Non-pigmented ciliary epithelial cell (primary cell): ENCODE data around the gene DNAJC4.
A peak's percentile ranks its signal among the peaks of the same experiment; 100 is the strongest.
"Not testable (repeated sequence)": the region's sequence is repeated elsewhere in the genome, so short reads cannot be mapped to it uniquely, and the experiment has no call there.

ENCODE experiments used
- DNase-seq: peaks from one replicate; pipeline ENCODE4 v3.0.0-alpha.2; 2010; ENCODE audit warnings: low read depth

DNAJC4 gene

DNA sequence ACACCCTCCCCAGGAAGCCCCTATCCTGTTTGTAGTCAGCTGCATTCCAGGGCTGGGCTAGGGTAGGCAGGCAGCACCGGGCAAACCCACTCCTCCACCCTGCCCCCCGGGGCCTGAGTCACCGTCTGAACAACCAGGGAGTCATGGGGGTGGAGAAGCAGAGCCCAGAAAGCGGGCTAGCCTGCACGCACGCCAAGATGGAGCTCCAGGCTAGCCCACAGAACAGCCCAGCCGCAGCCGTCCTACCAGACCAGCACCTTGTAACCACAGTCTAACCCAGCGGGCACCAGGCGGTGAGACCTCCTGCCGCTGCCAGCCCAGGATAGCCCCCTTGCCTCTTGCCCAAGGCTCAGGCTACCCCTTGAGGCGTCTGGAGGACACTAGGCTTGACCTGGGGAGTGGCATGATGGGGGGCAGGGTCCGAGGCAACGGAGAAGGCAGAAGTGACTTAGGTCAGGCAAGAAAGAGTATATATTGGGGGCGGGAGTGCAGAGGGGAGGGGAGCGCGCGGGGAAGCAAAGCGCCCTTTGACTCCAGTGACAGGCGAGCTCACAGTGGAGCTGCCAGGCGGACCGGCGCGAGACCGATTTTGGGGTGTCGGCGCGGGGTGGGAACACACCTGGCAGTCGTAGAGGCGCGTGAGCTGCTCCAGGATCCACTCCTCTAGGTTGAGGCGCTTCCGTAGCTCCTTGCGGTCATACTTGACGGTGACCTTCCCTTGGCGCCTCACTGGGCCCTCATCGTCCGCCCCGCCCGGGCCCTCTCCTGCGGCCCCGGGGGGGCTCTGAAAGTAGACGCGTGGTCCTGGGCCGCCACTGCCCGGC is 15.7 kb downstream of the DNAJC4 start:
- peak; percentile 54 for DNase-seq

DNA sequence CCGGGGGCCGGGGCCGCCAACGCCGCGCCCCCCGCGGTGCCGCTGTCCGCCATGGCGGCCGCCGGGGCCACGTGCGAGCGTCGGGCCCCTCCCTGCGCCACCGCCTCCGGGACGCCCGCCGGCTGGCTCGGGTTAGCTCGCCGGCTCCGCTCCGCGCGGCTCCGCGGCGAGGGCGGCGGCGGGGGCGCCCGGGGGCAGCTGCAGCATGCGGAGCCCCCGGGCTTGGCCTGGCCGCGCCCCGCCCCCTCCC is 16.2 kb downstream of the DNAJC4 start:
- DNase-seq, result not testable (repeated sequence)

DNA sequence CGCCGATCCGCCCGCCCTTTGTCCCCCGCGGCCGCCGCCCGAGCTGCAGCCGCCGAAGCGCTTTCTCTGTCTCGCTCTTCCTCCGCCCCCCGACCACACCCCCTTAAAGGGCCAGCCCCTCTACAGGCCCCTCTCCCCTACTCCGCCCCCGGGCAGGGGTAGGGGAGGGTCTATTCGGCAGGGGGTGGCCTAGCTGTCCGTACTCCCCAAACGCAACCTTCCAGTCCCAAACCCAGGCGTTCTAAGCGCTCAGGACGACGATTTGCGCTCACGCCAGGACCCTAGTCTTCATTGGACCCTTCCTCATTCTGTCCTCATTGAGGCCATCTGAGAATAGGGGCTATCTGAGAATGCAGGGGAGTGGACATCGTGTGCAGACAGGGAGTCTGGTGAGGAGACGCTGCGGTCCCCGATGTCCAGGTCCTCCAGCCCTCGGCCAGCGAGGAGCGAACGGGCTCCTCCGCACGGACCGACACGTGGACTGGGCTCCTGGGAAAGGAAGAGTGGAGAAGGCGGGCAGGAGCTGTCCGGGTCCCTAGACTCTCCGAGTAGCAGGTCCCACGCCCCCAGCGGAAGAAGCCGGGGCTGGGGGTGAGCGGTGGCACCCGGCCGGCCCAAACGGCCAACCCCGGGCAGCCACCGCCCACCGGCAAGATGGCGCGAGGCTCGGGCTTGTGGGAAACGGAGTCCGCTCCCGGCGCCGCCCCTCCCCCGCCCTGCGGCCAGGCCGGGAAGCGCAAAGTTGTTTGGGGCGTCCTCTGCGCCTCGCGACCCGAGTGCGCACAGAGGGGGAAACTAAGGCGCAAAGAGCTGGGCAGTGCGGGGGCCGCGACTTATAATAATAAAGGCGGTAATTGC is 16.8 kb downstream of the DNAJC4 start, which contains the start of gene PPP1R14B:
Gene PPP1R14B, minus strand, starts transcription at position 73 of the 858 bp plus-strand sequence. CDS start 270 bp downstream, outside the sequence.
- peak; percentile 37 for DNase-seq

DNA sequence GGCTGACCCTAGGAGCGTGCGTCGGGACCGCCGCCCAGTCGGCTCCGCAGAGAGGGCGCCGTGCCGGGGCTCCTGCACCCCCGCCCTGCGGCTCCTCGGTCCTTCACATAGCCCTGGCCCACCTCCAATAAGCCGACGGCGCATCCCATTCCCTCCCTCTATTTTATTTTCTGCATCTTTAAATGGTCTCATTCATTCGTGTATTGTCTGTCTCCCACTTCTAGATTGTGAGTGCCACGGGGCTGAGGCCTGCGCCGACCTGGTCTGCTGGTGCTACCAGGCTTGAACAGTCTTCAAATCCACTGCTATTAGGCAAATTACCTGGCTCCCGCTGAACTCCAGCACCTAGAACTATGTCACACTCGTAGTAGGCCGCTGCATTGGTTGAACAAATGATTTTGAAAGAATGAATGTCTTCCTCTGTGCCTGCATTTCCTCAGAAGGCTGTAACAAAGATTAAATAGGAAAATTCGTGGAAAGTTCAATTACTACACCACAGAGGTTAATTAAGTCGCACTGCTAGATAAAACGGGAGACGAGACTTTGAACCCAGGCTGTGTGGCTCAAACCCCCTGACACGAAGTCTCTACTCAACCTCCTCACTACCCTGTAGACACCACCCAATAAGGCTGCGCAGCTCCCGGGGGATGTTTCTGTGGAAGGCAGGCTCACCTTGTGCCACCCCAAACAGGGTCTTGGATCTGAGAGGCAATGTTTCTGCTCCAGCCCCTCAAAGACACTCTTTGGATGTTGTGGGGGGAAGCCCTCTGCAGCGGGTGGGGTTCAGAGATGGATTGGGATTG is 17.6 kb downstream of the DNAJC4 start:
- DNase-seq, result no peak

DNA sequence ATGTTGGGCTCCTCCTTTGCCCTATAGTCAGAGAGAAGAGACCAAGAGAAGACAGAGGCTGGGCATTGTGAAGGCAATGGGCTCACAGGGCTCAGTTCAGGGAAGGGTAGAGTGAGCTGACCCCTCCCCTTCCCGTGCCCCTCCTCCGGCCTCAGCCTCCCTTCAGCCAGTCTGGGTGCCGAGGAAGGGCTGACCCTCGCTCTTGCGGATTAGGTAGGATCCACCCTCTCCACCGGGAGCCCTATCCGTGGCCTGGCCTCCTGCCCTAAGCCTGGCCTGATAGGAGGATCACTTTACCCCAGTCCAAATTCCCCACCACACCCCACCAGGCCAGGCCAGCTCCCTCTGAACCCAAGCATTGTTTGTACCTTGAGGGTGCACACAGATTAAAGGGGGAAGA is 18.2 kb downstream of the DNAJC4 start:
- no peak for DNase-seq

DNA sequence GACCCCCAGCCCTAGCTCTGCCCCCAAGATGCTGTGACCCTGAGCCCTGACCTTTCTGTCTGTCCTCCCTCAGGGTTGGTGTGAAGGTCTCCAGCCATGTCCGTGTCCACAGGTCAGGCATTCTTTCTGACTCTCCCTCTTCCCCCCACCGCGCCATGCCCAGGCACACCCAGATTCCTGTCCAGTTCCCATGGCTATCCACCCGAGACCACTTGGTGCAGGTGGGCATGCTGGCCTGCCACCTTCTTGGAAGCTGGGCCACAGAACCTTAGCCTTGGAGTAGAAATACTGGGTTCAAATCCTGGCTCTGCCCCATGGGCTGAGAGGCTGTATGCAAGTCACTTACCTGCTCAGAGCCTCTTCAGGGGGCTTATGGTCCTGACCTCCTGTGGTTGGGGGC is 18.7 kb downstream of the DNAJC4 start:
- no peak for DNase-seq

DNA sequence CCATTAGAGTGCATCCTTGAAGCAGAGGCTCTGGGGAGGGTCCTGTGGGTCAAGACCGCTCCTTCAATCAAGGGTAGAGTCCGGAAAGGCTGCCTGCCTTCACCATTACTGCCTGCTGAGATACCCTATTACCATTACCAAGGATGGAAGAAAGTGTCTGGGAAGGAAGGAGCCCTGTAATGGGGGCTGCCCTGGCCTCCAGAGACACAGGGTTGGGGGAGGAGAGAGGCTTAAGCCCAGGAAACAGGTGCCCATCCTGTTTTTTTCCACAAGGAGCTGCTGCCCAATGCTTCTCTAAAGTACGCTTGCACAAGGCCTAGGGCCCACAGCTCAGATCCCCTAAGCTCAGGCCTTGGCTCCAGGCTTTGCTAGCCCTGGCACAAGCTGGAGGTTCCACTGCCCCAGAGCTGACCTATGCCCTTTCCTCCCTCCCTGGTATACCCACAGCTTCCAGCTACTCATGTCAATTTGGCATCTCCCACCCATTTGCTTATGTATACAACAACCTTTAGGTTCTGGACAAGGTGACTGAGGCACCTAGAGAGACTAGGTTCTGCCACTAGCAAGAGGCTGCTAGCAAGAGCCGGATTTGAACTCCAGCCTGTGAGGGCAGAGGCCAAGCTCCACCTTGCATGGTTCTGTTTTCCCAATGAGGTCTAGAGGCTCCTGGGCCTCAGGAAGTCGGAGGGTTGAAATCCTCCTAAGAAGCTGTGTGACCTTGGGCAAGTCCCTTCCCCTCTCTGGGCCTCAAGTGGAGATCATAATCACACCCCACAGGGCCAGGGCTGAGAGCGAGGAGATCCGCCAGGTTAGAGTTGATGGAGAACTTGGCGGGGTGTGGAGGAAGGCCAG is 19.4 kb downstream of the DNAJC4 start:
- DNase-seq, result no peak

DNA sequence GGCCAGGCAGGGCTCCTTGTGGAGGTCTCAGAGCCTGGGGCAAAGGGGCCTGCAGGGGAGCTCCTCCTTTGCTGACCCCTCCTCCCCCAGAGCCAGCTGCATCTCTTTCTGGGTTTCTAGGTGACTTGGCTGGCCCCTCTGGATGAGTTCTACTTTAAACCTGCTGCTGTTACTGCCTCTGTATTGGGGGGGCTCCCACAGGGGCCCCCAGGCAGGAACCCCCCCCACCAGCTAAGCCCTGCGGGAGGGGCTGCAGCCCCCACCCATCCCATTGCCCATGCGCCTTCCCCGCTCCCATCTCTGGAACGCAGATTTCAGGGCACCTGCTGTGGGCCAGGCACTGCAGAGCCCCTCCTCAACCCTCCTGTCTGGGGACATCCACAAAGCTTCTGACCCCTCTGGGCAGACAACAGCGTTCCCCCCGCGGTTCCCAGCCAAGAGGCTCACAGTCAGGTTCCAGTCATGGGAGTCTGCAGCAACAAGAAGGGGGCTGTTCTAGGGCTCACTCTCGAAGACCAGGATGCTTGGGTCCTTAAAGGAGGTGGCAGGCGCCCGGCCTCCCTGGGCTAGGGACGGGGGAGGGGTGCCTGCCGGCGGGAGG is 20.2 kb downstream of the DNAJC4 start:
- no peak for DNase-seq

DNA sequence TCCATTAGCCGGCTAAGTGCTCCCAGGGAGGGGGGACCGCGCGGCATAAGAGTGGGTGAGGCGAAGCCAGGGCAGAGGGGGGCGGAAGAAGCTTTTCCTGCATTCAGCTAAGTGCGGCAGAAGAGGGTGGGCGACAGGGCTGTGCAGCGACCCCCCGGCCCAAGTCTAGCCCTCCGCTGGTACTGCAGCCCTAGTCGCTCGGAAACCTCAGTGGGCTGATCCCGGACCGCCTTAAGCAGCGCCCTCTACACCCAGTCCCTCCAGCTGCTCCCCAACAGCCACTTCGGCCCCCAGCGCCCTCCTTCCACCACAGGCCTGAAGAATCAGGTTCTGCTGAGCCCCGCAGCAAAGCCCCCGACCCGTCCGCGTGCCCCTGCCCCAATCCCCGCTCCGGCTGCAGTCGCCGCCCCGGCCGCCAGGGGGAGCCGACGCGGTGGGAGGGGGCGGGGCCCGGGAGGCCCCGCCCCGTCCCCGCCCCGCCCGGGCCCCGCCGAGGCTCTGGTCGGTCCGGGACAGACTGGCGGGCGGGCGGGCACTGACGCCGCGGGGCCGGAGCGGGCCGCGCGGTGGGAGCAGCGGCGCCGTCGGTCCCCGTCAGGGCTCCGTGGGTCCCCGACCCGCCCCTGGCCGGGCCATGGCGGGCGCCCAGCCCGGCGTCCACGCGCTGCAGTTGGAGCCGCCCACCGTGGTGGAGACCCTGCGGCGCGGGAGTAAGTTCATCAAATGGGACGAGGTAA is 20.8 kb downstream of the DNAJC4 start, which contains the start of gene PLCB3:
Gene PLCB3, plus strand, starts transcription at position 515 of the 737 bp plus-strand sequence. Its CDS starts 120 bp downstream, at position 635.
- no peak for DNase-seq

DNA sequence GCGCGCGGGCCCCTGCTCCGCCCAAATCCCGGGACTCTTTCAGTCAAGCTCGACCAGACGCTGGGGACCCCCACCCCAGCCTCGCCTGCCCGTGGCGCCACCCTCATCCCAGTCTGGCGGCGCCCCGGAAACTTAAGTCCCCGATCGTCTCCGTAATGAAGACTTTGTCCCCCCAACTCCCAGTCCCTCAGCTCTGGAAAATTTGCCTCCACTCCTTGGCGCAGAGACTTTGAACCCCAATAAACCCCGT is 21.3 kb downstream of the DNAJC4 start:
- no peak for DNase-seq

DNA sequence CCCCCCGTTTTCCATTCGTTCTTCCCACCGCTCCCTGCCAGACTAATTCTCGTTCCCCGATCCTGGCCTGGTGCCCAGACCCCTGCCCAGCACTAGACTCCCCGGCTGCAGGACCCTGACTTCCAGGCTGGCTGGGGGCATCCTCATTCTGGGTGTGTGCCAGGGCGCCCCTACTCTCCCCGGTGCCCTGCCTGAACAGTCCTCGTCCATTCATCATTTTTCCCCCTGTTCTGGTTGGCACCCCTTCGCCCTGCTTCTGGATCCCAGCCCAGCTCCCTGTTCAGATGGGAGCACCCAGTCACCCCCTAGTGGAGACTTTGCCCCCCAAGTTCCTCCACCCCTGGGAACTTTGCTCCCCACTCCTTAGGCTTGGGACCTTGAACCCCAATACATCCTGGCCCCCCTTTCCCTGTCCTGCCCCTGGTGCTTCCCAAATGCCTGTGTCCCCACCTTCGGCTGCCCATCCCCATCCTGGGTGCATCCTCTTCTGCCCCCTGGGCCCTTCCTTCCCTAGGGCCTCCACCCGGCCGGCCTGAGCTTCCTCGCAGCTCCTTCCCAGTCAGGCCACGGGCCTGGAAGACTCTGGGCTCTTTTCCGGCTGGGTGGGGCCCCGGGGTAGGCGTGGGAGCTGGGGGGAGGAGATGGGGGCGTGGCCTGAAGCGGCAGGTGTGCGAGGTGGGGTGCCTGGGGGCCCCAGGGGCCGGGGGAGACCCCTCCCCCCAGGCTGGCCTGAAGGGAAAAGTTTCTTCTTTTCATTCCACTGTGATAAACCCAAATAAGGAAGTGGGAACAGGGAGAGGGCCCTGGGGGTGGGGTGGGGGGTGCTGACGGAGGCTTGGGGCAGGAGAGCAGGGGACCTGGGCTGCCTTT is 21.9 kb downstream of the DNAJC4 start:
- DNase-seq, result no peak

DNA sequence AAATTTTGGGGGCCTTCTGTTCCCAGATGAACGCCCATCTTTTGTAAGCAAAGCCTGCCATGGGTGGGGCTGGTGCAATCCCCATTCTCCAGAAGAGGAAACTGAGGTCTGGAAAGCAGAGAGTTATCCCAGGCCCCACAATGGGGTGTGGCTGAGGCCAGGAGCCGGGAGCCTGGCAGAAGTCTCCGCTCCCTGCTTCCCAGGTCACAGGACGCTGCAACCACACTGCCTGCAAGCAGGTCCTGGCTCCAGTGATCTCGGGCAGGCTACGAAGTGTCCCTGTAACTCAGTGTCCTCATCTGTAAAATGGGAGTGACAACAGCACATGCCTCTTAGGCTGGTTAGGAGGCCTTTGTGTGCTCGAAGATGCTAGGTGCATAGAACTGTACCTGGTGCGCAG is 22.7 kb downstream of the DNAJC4 start:
- DNase-seq, result no peak

DNA sequence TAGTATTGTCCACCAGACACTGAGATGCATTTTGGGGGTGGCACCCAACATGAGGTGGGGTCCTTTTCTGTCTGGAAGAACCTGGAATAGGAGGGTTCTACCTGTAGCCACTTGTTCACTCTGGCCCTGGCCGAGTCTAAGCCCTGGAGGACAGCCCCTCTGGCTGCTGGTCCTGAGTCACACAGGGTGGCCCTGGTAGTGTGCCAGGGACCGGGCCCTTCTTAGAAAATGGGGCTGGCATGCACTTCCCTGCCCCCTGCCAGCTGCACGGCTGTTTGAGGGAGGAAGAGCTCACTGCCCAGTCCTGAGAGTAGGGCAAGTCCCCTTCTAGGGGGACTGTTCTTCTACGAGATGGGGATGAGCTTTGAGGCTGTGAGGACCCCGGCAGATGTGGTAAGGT is 23.1 kb downstream of the DNAJC4 start:
- no peak for DNase-seq

DNA sequence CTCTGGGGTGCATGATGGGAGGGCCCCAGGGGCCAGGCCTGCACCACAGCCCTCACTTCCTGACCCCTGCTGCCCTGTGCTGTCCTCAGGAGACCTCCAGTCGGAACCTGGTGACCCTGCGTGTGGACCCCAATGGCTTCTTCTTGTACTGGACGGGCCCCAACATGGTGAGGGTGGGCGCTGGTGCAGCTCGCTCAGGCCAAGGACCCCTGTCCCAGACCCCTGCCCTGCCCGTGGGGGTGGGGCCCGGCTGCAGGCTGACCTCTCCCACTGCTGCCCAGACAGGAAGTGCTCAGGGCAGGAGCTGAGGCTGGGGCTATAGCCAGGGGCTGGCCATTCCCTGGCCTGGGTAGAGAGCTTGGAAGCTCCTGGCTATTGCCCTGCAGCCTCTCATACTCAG is 24.0 kb downstream of the DNAJC4 start:
- DNase-seq, result no peak

DNA sequence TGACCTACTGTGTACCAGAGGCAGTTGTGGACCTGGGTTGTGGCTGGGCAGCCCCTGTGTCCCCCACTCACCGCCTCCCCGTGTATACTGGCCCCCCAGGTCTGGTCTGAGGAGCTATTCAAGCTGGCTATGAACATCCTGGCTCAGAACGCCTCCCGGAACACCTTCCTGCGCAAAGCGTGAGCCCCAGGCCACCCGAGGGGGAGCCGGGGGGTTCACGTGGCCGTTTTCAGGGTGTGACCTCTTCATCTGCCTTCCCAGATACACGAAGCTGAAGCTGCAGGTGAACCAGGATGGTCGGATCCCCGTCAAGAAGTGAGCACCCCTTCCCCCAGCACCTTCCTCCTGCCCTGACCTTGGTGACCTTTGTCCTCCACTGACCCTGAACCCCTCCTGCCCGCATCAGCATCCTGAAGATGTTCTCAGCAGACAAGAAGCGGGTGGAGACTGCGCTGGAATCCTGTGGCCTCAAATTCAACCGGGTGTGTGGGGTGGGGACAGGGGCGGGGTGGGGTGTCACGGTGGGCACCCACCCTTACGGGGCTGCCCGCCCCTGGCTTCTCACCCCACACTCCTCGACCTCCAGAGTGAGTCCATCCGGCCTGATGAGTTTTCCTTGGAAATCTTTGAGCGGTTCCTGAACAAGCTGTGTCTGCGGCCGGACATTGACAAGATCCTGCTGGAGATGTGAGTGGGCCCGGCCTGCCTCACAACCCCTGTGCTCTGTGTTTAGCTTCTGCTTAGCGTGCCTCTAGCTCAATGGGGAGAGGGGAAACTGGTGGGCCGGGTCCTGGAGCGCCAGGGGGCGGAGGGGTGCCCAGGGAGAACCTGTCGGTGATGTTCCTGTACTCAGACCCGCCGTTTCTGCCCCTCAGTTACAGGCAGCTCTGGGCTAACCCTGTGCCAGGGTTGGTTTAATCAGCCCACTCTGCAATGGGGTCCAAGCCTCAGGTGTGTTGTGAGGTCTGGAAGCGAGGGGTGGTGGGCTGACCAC is 25.1 kb downstream of the DNAJC4 start:
- no peak for DNase-seq

DNA sequence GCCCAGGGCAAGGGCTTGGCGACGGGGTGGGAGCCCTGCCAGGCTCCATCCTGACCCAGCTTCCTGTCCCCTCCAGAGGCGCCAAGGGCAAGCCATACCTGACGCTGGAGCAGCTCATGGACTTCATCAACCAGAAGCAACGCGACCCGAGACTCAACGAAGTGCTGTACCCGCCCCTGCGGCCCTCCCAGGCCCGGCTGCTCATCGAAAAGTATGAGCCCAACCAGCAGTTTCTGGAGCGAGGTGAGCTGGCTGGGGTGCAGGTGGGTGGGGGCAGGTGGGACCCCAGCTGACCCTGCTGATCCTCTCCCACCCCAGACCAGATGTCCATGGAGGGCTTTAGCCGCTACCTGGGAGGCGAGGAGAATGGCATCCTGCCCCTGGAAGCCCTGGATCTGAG is 26.0 kb downstream of the DNAJC4 start:
- no peak for DNase-seq

DNA sequence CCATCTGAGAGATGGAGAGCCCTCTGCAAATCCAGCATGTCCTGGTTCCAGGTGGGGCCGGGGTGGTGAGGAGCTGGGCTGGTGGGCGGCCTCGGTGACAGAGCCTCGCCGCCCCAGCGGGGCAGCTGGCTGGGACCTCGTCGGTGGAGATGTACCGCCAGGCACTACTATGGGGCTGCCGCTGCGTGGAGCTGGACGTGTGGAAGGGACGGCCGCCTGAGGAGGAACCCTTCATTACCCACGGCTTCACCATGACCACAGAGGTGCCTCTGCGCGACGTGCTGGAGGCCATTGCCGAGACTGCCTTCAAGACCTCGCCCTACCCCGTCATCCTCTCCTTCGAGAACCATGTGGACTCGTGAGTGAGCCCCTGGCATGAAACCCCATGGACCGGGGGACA is 28.0 kb downstream of the DNAJC4 start:
- no peak for DNase-seq

DNA sequence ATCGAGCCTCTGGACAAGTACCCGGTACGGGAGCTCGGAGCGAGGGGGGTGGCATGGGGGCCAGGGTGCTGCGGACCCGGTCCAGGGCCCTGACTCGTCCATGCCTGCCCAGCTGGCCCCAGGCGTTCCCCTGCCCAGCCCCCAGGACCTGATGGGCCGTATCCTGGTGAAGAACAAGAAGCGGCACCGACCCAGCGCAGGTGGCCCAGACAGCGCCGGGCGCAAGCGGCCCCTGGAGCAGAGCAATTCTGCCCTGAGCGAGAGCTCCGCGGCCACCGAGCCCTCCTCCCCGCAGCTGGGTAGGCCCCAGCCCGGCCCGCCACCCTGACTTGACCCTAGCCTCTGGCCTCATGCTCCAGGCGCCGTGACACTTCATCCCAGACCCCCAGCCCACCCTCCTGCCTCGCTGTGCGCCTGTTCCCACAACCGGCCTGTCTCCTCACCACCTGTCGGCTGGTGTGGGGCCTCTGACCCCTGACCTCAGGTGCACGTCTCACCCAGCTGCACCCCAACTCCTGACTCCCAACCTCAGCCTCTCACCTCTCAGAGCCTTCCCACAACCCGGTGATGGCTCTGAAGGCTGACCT is 28.7 kb downstream of the DNAJC4 start:
- DNase-seq, result no peak
